Erythroblast (primary cell): Measurements from ENCODE around the gene MOBP.

Experiments used
- GATA1 ChIP-seq: IDR thresholded peaks from 2 replicates; pipeline ENCODE4 v1.6.1; 2011; ENCODE audit warnings: low read depth, mild to moderate bottlenecking, control low read depth, low read length, moderate library complexity
- POLR2A ChIP-seq: IDR thresholded peaks from 2 replicates; pipeline ENCODE4 v1.6.1; 2011; ENCODE audit warnings: mild to moderate bottlenecking, low read length

DNA sequence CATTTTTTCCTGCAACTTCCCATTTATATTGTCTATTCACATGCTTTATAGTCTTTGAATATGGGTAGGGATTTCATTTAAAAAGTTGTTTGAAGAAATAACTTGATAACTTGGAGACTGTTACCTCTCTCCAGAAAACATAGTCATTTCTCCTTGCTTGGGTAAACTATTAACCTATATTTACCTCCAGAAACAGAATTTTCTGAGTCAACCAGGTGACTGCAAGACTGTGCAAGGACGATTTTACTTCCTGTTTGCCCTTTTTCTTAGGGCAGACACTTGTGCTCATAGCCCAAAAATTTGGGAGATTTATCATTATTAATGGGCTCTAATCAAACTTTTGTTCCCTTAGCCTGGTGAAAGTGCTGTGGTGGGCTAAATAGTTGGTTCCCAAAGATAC is 14.3 kb upstream of the MOBP start:
- TF ChIP-seq POLR2A (no peak), GATA1 (no peak)
